Stimulated activated CD4-positive, alpha-beta T cell treated with anti-CD3 and anti-CD28 coated beads, Interleukin-1b, Interleukin-23, amount 100 ng/mL, for 4 hours (primary cell): Measurements from ENCODE around the gene GPATCH4.
A peak's percentile ranks its signal among the peaks of the same experiment; 100 is the strongest.
"Not testable (repeated sequence)": the region's sequence is repeated elsewhere in the genome, so short reads cannot be mapped to it uniquely, and the experiment has no call there.

ENCODE experiments used
- DNase-seq, 2 donors: peaks; one replicate each; pipeline ENCODE4 v3.0.0-alpha.2; 2020; ENCODE audit warnings: low read depth in 2 of 2

The GPATCH4 gene

DNA sequence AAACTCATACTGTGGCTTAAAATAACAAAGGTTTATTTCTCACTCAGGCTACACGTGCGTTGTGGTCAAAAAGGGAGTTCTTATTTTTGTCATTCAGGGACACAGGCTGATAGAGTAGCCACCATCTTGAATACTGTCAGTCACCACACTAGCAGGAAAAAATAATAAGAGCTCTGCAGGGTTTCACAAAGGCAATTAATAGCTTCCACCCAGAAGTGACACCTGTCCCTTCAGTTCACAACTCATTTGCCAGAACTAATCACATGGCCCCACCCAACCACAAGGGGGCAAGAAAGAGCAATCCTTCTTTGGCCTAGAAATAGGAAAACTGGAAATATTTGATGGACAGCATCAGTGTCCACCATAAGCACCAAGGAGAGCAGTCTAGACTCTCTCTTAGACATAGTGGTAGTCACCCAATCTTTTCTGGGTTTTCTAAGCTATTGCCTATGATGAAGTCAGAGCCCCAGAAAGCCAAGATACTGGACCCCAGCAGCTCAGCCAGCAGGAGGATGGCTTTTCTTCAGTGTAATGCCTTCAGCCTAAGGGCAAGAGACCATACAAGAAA lies 26.1 kb upstream of the GPATCH4 start:
- no peak for DNase-seq

DNA sequence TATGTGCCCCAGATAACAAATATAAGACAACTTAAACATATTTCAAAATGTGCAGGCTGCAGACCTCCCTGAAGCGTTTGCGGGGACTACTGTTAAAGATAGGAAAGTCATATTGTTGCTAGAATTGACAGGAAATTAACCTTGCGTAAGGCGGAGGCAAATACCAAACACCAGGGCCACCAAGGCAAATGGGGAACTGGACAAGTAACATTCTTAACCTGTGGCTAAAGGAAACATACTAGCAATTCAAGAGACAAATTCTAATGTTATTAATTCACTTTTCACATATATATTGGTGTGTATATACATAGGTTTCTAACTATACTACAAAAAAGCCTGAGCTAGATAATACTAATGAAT lies 24.8 kb upstream of the GPATCH4 start:
- DNase-seq: no peak

DNA sequence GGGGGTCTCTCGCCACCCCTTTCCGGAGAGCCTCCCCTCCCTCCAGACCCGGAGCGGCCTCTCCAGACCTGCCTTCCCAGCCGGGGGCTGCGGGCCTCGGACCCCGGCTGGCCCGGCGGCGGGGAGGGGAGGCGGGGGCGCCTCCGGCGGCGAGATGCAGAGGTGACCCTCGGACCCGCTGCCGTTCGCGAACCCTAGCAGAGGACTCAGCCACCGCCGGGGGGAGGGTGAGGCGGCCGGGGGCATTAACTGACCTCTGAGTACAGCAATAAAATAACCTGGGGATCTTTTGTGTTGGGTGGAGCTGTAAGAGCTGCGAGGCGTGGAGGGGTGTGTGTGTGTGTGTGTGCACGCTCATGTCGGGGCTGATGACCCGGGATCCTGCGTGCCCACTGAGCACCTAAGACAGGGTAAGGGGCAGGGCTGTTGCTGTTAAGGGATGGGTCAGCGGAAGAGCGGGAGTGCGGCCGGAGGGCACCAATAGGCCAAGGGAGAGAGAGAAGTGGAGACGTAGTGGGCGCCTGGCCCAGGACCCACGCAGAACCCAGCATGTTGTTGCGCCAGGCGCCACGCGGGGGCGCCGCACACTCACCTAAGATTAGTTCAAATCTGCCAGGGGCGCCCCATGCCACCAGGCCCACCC lies 24.3 kb upstream of the GPATCH4 start:
- DNase-seq: peak; percentile 66 to 71

DNA sequence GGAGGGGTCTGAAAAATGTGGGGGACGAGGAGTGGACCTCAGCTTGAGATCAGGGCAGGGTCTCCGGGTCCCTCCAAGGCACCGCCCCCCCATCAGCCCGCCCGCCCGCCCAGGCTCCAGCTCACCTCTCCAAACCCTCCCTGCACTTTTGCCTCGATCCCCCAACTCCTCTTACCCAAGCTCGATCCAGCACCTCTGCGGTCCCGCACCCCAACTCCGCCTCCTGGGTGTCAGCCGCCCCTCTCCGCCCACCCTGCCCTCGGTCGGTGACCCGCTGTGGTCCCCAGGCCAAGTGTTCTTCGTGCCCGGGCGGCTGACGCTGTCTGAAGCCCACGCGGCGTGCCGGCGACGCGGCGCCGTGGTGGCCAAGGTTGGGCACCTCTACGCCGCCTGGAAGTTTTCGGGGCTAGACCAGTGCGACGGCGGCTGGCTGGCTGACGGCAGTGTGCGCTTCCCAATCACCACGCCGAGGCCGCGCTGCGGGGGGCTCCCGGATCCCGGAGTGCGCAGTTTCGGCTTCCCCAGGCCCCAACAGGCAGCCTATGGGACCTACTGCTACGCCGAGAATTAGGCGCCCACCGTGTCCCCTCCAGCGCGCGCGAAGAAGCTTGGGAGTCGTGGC lies 23.6 kb upstream of the GPATCH4 start:
- no peak for DNase-seq

DNA sequence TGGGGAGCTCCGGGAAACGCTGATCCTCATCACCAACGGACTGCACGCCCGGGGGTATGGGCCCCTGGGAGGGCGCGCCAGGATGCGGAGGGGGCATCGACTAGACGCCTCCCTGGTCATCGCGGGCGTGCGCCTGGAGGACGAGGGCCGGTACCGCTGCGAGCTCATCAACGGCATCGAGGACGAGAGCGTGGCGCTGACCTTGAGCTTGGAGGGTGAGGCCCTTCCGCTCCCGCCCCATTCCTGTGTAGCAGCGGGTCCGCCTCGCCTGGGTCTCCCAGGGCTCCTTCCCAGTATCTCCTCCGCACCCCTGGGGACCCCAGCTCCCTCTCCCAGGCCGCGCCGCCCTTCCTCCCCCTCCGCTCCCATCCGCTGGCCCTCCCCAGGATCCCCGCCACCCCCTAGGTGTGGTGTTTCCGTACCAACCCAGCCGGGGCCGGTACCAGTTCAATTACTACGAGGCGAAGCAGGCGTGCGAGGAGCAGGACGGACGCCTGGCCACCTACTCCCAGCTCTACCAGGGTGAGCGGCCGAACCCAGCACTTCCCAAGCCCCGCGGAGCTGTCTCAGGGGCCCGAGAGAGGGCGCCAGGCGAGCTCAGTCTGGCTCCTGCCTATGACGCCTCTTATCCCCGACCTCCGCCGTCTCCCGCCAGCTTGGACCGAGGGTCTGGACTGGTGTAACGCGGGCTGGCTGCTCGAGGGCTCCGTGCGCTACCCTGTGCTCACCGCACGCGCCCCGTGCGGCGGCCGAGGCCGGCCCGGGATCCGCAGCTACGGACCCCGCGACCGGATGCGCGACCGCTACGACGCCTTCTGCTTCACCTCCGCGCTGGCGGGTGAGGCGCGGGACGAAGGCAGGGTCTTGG lies 22.9 kb upstream of the GPATCH4 start:
- peak in 1 of 2 donors; percentile 41 for DNase-seq

DNA sequence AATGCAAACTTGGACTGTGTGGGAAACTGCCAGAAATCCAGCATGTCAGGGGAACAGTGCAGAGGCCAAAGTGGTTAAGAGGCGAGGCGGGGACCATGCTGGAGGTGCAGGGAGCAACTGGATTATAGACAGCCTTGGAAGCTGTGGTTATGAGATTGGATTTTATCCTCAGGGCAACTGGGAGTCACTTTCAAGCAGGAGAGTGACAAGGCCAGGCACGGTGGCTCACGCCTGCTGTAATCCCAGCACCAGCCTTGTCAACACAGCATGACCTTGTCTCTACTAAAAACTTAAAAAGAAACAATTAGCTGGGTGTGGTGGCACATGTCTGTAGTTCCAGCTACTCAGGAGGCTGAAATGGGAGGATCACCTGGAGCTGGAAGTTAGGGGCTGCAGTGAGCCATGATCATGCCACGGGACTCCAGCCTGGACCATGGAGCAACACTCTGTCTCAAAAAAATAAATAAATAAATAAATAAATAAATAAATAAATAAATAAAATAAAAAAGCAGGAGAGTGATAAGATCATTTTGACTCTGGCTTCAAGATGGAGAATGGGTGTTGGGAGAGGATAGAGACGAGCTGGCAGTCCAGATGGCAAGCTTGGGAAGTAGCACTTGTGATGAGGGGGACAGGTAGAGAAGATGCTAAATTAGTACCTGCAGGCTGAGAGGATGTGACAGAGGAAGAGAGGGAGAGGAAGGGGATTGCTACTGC lies 21.5 kb upstream of the GPATCH4 start:
- no peak for DNase-seq

GRCh38 chr1:156619582-156619955 lies 18.3 kb upstream of the GPATCH4 start:
- no peak for DNase-seq

GRCh38 chr1:156618853-156619581 lies 17.7 kb upstream of the GPATCH4 start, which contains the start of gene HAPLN2:
Gene HAPLN2 (plus strand): TSS chr1:156619415. CDS start chr1:156623491, 4,076 bp downstream.
- no peak for DNase-seq

- no peak for DNase-seq
Measured at GRCh38 chr1:156616463-156616862, 15.2 kb upstream of the GPATCH4 start.

- no peak for DNase-seq
Measured at GRCh38 chr1:156615946-156616345, 14.7 kb upstream of the GPATCH4 start.

DNA sequence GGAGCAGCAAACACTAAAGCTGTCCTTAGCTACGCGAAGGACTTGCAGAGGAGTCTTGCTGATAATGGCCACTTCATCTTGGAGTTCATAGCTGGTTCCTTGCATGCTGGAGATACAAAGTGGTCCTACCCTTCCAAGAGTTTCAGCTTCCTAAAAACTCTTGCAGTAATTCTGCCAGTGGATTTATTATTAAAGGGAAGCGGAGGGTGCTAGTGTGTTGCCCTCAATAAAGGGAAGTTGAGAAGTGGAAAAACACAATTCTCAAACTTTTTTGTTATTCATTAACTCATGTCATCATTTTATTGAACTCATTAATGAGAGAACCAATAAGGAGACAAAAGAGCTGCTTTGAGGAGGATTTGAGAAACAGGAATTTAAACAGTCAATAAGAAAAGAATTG lies 11.4 kb upstream of the GPATCH4 start:
- no peak for DNase-seq

- not testable (repeated sequence) for DNase-seq
Measured at GRCh38 chr1:156610072-156610471, 8.8 kb upstream of the GPATCH4 start.

DNA sequence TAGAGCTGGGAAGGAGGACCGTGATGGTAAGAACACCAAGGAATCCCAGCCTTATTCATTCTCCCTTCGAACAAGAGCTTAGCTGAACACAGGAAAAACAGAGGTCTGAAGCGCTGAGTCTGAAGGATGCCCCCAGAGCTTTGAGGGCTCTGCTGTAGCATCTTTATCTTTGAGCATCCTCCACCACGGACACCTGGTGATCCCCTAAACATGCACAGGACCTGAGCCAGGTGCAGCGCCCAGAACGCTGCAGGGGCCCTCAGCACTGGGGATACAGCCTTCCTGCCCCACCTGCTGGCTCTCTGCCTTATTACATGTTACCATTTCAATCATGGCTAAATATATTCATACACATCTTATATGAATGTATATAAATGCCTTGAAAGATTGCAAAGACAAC lies 7.7 kb upstream of the GPATCH4 start:
- peak in 1 of 2 donors; percentile 62 for DNase-seq

DNA sequence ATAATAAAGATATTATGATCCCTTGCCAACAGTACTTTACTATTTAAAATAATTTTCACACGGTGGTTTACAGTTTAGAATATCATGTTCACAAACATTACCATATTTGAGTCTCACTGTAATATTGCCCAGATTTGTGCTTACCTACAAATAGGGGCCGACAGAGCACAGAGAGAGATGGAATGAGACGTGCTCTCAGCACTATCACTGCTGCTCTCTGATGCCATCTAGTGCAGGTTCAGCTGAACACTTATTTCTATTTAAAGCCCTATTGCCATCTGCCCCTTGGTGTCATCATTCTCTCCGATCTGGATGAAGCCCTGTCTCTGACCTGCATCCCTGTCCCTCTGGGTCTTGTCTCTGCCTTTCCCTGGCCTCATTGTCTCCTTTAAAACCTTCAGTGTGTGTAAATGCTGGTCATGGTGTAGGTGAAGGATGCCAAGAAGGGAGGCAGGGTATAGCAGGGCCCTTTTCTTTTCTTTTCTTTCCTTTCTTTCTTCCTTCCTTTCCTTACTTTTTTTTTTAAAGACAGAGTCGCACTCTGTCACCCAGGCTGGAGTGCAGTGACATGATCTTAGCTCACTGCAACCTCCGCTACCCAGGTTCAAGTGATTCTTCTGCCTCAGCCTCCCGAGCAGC lies 6.9 kb upstream of the GPATCH4 start:
- peak in 1 of 2 donors; percentile 53 for DNase-seq

GRCh38 chr1:156607344-156607743 lies 6.1 kb upstream of the GPATCH4 start:
- DNase-seq: not testable (repeated sequence)

DNA sequence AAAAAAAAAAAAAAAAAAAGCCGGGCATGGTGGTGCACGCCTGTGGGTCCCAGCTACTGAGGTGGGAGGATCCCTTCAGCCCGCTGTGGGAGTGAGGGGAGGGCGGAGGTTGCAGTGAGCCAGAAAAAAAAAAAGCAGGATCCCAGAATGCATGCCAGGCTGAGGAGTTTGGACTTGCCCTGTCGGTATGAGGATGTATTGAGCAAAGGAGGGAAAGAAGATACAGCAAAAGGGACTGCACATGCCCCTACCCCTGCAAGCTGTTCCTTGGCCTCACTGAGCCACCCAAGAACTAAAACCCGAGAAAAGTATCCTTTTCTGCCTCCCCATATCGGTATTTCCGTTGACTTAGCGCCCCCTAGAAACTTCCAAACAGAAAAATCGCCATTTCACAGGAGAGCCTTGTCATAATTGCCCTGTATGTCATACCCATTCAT lies 1.3 kb upstream of the GPATCH4 start:
- no peak for DNase-seq

GRCh38 chr1:156601892-156602291 lies 613 bp upstream of the GPATCH4 start:
- no peak for DNase-seq

- no peak for DNase-seq
Measured at GRCh38 chr1:156600733-156601121, 552 bp downstream of the GPATCH4 start.

- no peak for DNase-seq
Measured at GRCh38 chr1:156599811-156600210, 1.5 kb downstream of the GPATCH4 start.

DNA sequence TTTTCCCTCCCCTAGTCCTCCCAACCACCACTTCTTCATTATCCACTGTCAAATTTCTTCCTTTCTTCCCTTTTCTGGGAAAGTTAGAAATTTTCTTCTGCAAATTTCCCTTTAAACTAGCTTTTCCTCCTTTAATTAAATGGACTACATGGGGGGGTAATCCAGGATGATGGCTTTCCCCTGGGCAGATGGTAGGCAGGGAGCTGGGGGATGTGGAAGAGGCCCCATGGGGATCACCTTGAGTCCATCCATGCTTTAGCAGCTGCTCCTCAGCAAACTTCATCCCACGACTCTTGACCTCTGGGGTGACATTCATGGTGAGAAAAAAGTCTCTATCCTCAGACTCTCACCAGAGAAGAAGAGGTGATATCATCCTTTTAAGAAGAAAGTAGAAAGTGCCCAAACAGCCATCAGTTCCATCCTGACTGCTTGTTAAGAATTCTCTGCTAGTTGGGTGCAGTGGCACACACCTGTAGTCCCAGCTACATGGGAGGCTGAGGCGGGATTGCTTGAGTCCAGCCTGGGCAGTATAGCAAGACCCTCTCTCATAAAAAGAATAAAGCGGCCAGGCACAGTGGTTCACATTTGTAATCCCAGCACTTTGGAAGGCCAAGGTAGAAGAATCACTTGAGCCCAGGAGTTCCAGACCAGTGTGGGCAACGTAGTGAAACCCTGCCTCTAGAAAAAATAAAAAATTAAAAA lies 2.4 kb downstream of the GPATCH4 start:
- no peak for DNase-seq
